Left lung (tissue), 10 donors: Measurements from ENCODE around the gene VPS39. TPM values are rescaled to one million over a fixed set of nuclear protein-coding genes. Genes with fewer than 3 reads are reported as not detected.
A peak's percentile ranks its signal among the peaks of the same experiment; 100 is the strongest.

Experiments
- ATAC-seq: fragments of 200-7000 bp; cut with Tn5 transposase; one replicate; pipeline ENCODE4 v1.9.1; 2020; ENCODE audit warnings: moderate library complexity
- DNase-seq, 4 donors: peaks; one replicate each; pipeline ENCODE4 v3.0.0-alpha.2; 2013 to 2020
- H3K27ac ChIP-seq, 2 donors: fragments of 200-600 bp; sonication (generic) in 1 of 2; one replicate each; pipeline versions ENCODE4 v1.5.0 to v1.8.0; 2020 to 2021
- H3K27me3 ChIP-seq, 2 donors: fragments of 200-600 bp; sonication (generic) in 1 of 2; one replicate each; pipeline versions ENCODE4 v1.5.0 to v1.8.0; 2020 to 2021
- H3K36me3 ChIP-seq, 2 donors: fragments of 200-600 bp; sonication (generic) in 1 of 2; one replicate each; pipeline versions ENCODE4 v1.5.0 to v1.8.0; 2020 to 2021
- H3K4me1 ChIP-seq, 2 donors: fragments of 200-600 bp; one replicate each; pipeline ENCODE4 v1.8.0; 2021
- H3K4me3 ChIP-seq, 2 donors: fragments of 200-600 bp; sonication (generic) in 1 of 2; one replicate each; pipeline versions ENCODE4 v1.5.0 to v1.8.0; 2020 to 2021; ENCODE audit warnings: mild to moderate bottlenecking in 1 of 2
- H3K9me3 ChIP-seq, 2 donors: fragments of 200-600 bp; sonication (generic) in 1 of 2; one replicate each; pipeline versions ENCODE4 v1.5.0 to v1.8.0; 2020 to 2021
- intact Hi-C, 2 donors: fragments of 100-400 bp; cut with DNase I; formaldehyde crosslinking; loops; one replicate each; pipeline versions ENCODE4 v1.11.2 to v1.14.2; 2022
- polyA plus RNA-seq, 6 donors: library from polyadenylated mRNA; unstranded; fragments of 120-200 nt; gene quantifications; one replicate each; pipeline ENCODE4 v1.2.1, GENCODE V29; 2013; ENCODE audit not compliant: insufficient read length in 6 of 6
- total RNA-seq, 2 donors: library from RNA; stranded (reverse); fragmentation: NEBNext Ultra II Directional; extraction: Animal tissue kit (Norgen Biotek cat#: 25700); gene quantifications; one replicate each; pipeline ENCODE4 v1.2.1, GENCODE V29; 2021
- TF ChIP-seq, protein P1 (sequence below), 2 donors: fragments of 200-600 bp; sonication (generic) in 1 of 2; IDR thresholded peaks; one replicate each; pipeline versions ENCODE4 v1.5.0 to v1.8.0; 2021; ENCODE audit warnings: antibody characterized with exemption in 2 of 2
- donor health status: DM: no; HTN: yes; CAD: no.
- donor health status: DM: no; HTN: no; CAD: no.

VPS39 gene
- total and polyA plus RNA-seq, 8 donors, result 57.8 to 87.7 (median 81.9) TPM

DNA sequence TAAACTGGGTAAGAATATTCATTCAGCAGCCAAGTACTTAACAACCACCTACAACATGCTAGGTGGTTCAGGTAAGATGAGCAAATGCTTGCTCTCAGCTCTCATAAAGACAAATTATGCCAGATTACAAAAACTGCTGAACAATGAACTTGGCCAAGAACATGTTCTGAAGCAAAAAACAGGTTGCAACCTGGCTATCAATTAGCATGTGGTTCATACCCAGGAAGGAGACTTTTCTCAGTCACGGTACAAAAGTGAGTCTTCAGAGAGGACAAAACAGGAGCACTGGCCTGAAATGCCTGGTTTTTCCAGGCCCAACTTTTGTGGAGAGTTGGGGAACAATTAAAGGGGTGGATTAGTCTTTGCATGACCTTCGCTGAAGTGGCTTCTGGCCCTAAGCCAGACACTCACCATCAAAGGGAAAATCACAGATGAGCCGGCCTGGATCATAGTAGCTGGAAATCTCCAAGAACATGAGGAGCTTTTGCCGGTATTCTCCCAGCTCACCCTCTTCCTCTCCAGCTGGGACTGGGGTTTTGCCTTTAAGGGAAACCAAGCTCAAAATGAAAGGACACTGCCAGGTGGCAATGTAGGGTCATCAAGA, 44.1 kb downstream of the VPS39 start:
- ATAC-seq, result no peak
- Histone ChIP-seq H3K27ac (no peak overlapping the region), H3K4me3 (no peak overlapping the region), H3K4me1 (peaks cover 2 to 9% of the 10 kb centered on the region in 2 donors), H3K36me3 (peaks cover 0 to 97% of the 10 kb centered on the region in 2 donors), H3K27me3 (no peaks in the 10 kb centered on the region), H3K9me3 (no peaks in the 10 kb centered on the region)
- no peak for DNase-seq
- TF ChIP-seq, protein P1, sequence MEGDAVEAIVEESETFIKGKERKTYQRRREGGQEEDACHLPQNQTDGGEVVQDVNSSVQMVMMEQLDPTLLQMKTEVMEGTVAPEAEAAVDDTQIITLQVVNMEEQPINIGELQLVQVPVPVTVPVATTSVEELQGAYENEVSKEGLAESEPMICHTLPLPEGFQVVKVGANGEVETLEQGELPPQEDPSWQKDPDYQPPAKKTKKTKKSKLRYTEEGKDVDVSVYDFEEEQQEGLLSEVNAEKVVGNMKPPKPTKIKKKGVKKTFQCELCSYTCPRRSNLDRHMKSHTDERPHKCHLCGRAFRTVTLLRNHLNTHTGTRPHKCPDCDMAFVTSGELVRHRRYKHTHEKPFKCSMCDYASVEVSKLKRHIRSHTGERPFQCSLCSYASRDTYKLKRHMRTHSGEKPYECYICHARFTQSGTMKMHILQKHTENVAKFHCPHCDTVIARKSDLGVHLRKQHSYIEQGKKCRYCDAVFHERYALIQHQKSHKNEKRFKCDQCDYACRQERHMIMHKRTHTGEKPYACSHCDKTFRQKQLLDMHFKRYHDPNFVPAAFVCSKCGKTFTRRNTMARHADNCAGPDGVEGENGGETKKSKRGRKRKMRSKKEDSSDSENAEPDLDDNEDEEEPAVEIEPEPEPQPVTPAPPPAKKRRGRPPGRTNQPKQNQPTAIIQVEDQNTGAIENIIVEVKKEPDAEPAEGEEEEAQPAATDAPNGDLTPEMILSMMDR (IDR thresholded peaks at IDR 0.05), result no peak
- intact Hi-C loops, result no loop called here

DNA sequence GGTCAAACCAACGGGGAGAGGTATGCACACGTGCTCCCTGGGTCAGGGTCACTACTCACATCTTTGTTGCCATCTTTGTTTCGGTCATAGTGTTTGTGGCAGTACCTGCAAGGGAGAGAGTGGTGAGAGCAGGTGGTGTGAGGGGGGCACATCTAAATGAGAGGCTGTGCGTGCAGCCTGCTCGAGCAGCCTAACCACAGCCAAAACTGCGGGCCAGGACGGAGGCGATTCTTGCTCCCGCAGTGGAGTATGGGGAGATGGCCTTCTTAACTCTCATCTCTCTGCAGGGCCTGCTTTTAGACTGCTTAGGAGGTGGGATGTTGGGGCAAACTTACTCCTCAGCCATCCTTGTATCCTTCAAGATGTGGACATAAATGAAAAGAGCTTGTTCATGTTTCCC, 44.8 kb downstream of the VPS39 start:
- DNase-seq, result no peak
- ATAC-seq, result no peak
- no peaks in the 10 kb centered on the region for H3K27me3 ChIP-seq
- no peak overlapping the region for H3K27ac ChIP-seq
- TF ChIP-seq, protein P1 (IDR thresholded peaks at IDR 0.05), result no peak
- intact Hi-C loops, result no loop called here
- H3K36me3 ChIP-seq, result peaks cover 0 to 99% of the 10 kb centered on the region in 2 donors
- H3K4me1 ChIP-seq, result peaks cover 2 to 12% of the 10 kb centered on the region in 2 donors
- no peaks in the 10 kb centered on the region for H3K9me3 ChIP-seq
- H3K4me3 ChIP-seq, result no peak overlapping the region

DNA sequence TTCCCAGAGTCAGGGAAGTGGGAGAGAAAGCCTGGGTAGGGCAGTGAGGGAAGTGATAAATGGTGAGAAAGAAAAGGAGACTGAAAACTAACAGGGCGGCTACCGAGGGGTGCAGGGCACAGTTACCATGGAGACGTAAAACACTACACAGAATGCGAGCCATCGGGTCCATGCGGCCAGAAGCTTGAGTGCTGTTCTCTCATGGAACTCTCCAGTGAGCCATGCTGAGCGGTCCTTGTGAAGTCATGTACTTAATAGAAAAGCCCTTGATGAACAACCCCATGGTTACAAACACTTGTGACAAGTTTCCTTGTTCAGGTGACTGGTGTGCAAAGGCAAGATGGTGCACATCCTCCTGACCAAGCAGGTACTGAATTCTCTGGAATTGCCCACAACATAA, 48.0 kb downstream of the VPS39 start:
- Histone ChIP-seq H3K27me3 (no peaks in the 10 kb centered on the region), H3K4me1 (peaks cover 2 to 12% of the 10 kb centered on the region in 2 donors), H3K36me3 (peaks cover 0 to 67% of the 10 kb centered on the region in 2 donors), H3K9me3 (no peaks in the 10 kb centered on the region), H3K27ac (peak overlapping the region; percentile 30 to 48), H3K4me3 (no peak overlapping the region)
- ATAC-seq (peak; percentile 66), DNase-seq (peak in 2 of 4 donors; percentile 75 to 77)
- intact Hi-C loops, result no loop called here
- TF ChIP-seq, protein P1 (IDR thresholded peaks at IDR 0.05), result no peak

DNA sequence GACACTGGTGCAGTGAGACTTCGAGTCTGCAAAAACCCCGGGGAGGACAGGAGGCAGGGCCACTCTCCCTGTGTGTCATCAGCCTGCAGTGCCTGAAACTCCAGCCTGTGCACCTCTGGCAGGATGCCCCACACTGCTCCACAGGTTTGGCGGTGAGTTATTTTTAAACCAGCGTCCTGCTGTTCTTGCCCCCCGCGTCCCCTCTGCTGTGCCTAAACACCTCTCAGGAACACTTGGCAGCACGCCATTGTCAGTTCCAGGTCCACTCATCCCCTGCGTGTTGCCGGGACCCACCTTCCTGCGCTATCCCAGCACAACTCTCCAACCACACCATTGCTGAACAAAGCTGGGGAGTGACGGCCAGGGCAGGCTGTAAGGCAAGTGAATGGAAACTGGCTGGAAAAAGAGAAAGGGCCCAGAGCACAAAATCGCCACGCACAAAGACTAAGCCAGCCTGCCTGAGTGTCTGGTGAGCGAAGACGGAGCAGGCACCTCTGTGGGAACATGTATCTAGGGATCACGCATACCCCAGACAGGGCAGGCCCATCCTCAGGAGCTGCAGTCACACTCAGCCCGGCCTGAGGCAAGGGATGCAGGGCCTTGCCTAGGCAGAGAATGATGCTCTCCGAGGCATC, 48.6 kb downstream of the VPS39 start:
- ATAC-seq, result peak; percentile 59
- Histone ChIP-seq H3K36me3 (peaks cover 0 to 61% of the 10 kb centered on the region in 2 donors), H3K4me1 (peaks cover 2 to 12% of the 10 kb centered on the region in 2 donors)

DNA sequence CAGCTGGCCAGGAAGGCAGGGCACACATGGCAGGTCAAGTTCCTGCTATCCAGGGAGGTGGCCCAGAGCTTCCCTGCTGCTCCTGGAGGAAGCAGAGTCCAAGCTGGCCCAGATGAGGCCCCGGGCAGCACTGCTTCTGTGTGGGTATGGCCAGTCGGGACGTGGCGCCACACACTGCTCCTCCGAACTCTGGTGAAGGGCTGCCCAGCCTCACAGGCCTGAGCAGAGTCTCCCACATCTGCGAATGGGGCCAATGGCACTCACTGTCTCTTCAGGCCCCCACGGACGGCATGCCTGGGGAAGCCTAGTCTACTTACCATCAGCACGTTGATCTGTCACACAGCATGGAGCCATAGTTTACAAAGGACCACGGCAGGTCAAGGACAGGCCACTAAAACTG, 49.2 kb downstream of the VPS39 start:
- DNase-seq (no peak), ATAC-seq (no peak)
- Histone ChIP-seq H3K4me1 (peaks cover 2 to 12% of the 10 kb centered on the region in 2 donors), H3K36me3 (peaks cover 0 to 55% of the 10 kb centered on the region in 2 donors), H3K27me3 (no peaks in the 10 kb centered on the region), H3K4me3 (no peak overlapping the region), H3K9me3 (no peaks in the 10 kb centered on the region), H3K27ac (no peak overlapping the region)
- intact Hi-C loops, result no loop called here
- TF ChIP-seq, protein P1 (IDR thresholded peaks at IDR 0.05), result no peak

More for the DNA sequence above, 48.6 kb downstream of the VPS39 start:
- Histone ChIP-seq H3K4me3 (no peak overlapping the region), H3K27me3 (no peaks in the 10 kb centered on the region), H3K9me3 (no peaks in the 10 kb centered on the region), H3K27ac (peak overlapping the region; percentile 30 to 48)
- DNase-seq, result peak in 2 of 4 donors; percentile 56 to 85
- TF ChIP-seq, protein P1 (IDR thresholded peaks at IDR 0.05), result no peak
- intact Hi-C loops, result no loop called here
